CD4-positive, alpha-beta T cell treated with Interleukin-4 for 1 hour (primary cell): ENCODE measurements around the gene STARD4.

Experiments
- DNase-seq, 2 donors: peaks; one replicate each; pipeline ENCODE4 v3.0.0-alpha.2; 2020 to 2022

The STARD4 gene

DNA sequence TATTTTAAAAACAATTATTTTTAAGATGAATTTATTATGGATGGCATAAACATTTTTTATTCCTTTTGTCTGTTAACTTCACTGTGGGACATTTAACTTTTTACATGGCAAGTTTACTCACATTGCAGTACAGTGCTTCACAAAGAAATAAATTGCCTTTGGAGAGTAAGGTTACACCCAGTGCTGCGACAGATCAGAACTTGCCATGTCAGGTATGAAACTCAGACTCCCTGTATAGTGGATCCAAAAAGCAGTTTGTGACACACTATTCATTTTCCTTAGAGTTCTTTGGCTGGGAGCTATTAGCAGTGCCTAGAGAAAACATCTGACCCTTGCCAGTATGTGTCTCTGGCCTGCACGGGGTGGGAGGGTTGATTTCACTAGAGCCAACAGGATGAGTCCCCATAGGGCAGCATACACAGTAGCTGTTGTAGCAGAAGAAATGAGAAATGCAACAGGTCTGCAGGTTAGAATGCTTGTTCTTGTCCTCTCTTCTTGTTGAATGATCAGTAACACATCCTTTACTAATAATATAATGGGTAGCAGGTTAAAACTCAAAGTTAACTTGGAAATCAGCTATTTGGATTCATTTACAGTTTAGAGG, 42.9 kb downstream of the STARD4 start:
- DNase-seq, result no peak

DNA sequence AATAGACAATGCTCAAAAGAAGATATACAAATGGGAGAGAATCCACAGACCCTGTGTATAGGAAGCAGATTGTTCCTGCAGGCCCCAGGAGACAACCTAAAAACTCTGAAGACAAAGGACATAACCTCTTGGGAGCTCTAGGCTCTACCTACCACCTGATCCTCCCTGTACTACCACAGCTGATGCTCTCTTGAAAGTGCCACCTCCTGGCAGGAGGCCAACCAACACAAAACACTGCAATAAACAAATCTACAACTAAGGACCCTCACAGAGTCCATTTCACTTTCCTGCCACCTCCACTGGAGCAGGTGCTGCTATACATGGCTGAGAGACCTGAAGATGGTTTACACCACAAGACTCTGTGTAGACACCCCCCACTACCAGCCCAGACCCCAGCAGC, 49.0 kb downstream of the STARD4 start:
- DNase-seq, result no peak

DNA sequence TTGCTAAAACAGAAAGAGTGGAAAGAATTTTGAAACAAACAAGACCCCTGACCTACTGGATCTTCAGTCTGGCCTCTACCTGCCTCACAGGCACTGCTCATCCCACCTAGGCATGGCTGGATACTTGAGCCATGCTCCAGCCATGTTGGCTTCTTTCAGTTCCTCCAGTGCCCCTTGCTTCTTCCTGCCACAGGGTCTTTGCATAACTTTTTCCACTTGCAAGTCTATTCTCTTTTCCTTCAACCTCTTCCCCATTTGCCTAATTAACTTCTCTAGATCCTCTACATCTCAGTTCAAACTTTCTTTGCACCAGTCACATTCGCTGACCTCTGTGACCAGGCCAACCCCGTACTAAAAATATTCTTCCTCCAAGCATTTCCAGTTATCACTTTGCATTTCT, 50.4 kb downstream of the STARD4 start:
- no peak for DNase-seq

DNA sequence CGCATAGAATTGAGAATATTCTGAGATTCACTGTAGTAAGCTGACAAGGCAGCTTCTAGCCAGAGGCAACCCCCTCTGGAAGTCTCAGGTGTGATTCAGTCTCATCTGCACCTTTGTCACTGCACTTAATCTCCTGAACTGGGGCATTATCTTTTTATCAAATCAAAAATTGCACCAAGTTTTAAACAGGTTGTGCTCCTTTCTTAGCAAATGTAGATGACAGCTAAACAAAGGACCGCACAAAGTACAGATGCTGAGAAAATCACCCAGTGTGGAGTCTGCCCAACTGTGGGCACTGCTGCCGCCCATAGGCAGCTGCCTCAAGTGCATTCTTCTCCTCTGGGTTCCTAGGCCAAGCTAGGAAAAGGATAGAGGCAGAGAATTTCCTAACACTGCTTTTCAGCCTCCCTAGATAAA, 51.1 kb downstream of the STARD4 start:
- DNase-seq, result no peak

DNA sequence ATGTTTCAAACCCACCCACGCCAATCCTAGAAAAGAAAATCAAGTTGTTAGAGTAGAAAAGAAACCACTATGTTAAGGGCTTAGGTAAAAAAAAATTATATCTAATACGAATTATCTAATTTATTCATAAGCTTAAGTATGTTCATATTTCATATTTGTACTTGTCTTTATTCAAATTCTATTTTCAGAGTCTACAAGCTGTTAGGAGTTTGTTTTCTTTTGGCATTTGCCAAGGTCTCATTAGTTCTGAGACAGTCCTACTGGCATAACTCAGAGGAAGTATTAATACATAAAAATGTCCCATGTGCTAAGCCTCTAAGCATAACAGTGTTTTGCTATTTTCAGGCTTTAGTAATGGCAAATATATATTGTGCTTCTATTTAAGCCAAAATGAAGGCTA, 57.6 kb downstream of the STARD4 start:
- no peak for DNase-seq

DNA sequence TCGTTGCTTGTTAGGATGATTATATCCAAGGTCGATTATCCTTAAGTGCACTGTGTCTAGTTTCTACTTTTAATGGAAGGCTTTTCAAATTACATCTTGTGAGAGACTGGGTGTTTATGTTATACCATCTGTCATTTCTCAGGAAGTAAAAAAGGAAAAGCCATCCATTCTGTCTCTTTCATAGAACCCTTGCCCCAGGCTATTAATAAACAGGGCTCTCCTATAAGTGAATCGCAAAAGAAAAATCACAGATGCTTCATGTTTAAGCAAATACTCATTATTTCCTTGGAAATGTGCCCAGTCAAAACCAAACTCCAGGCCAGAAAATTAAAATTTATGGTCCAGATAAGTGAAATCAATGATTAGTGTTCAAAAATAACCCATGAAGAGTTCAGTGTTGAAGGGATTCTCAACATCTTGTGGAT, 58.1 kb downstream of the STARD4 start:
- DNase-seq, result no peak

DNA sequence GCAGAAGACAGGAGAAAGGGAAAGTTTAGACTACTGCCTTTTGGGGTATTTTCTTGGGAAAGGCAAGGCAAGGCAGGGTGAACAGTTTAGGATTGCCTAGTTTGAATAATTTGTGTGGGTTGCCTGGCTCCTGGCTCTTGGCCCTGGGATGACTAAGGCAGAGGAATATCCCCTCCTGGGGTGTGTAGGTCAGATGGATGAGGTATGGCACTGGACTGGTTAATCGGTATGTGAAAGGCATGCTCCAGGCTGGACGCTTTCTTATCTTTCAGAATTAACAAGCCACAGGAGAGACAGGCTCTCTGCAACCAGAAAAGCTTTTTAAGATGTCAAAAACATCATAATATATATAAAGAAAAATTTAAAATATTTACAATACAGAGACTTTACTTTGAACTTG, 58.6 kb downstream of the STARD4 start:
- no peak for DNase-seq

DNA sequence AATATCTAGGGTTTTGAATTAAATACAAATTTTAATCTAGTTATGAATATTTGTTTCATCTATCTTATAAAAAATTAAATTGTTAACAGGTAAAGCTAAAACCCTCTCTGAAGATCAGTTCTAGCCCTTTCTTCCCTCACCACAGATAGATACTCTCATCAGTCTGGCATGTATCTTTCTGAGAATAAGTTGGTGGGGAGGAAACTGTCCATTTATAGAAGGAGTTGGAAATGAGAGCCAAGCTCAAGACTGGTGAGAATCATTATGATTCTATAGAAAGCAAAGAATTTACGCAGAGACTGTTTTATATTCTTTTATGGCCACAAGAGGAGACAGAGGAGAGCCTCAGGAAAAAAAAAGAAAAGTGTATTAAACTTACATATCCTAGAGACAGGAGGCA, 59.0 kb downstream of the STARD4 start:
- DNase-seq, result no peak

DNA sequence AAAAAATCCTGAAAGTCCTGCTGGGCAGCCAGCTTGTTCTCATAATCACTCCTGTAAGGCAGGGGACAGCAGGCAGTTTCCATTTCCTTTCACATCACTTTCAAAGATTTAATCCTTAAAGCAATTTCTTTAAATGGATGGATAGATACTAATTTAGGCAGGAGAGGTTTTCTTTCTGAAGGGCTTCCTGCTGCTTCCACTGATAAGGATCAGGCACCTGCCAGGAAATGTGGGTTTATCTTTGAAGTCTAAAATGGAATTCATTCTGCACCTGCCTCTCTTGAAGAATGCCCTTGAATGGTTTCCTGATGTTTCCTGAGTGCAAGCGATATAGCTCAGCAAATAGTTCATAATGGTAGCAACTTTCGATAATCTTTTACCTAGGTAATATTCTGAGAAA, 64.5 kb downstream of the STARD4 start:
- DNase-seq, result no peak

DNA sequence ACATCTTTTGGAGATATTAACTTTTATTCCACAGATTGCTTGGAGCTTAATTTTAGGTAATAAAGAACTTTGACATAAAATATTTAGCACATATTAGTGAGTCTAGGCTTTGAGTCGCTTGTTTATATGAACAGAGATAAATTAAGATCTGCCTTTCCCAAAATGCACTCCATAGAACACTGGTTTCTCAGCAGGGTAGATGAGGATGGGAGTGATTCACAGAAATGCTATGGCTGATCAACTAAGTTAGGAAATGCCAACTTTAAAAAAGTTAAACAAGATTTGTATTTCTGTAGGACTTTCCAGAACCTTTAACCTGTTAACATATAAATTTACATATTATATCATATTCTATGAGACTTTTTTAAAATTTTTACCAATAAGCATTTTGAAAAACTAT, 65.2 kb downstream of the STARD4 start:
- no peak for DNase-seq
